Caco-2 (cell line): ENCODE data around the gene HIVEP3. TPM values are rescaled to one million over a fixed set of nuclear protein-coding genes. Genes with fewer than 3 reads are reported as not detected.

ENCODE experiments used
- BruUV-seq: library from RNA; stranded (reverse); fragments of 400-500 nt; replicated peaks from 2 replicates; lab custom pipeline; 2021; lab: Mats Ljungman, UMichigan
- CTCF ChIA-PET: fragments of 300-600 bp; sonication (Branson Sonifier 250); formaldehyde crosslinking; loops from one replicate; lab custom pipeline; 2022; ENCODE audit warnings: antibody characterized with exemption; lab: Charles Lee
- POLR2A ChIA-PET: fragments of 300-600 bp; sonication (Branson Sonifier 250); formaldehyde crosslinking; loops from one replicate; lab custom pipeline; 2022; ENCODE audit warnings: antibody characterized with exemption; lab: Charles Lee
- DNase-seq, 2 experiments: peaks; one replicate each; pipeline versions ENCODE4 v3.0.0 to v3.0.0-alpha.2; 2020 to 2022
- H3K27me3 ChIP-seq: replicated peaks from 2 replicates; pipeline ENCODE4 v1.6.0; 2011; ENCODE audit warnings: low read length; ENCODE audit not compliant: control insufficient read depth, insufficient read depth
- H3K36me3 ChIP-seq: 2 replicates; pipeline ENCODE4 v1.5.1; 2011; ENCODE audit warnings: low read length; ENCODE audit not compliant: control insufficient read depth, insufficient read depth
- H3K4me1 ChIP-seq: fragments of 250-450 bp; sonication (Bioruptor Pico); 2 replicates; pipeline ENCODE4 v1.5.1; 2020; ENCODE audit warnings: mild to moderate bottlenecking
- H3K4me3 ChIP-seq: 2 replicates; pipeline ENCODE4 v1.5.1; 2011; ENCODE audit warnings: low read depth, mild to moderate bottlenecking, control low read depth, low read length
- H3K9me3 ChIP-seq: fragments of 250-450 bp; sonication (Bioruptor Pico); 2 replicates; pipeline ENCODE4 v1.5.1; 2020; ENCODE audit warnings: mild to moderate bottlenecking, moderate library complexity
- H3K27ac Mint-ChIP-seq: one replicate; pipeline ENCODE4 v1.8.0; 2022; ENCODE audit warnings: mixed read lengths; ENCODE audit not compliant: unreplicated experiment
- H3K27me3 Mint-ChIP-seq: one replicate; pipeline ENCODE4 v1.8.0; 2022; ENCODE audit warnings: mixed read lengths; ENCODE audit not compliant: insufficient read depth, unreplicated experiment
- H3K36me3 Mint-ChIP-seq: one replicate; pipeline ENCODE4 v1.8.0; 2022; ENCODE audit warnings: mild to moderate bottlenecking, mixed read lengths; ENCODE audit not compliant: insufficient read depth, unreplicated experiment
- H3K4me1 Mint-ChIP-seq: one replicate; pipeline ENCODE4 v1.8.0; 2022; ENCODE audit warnings: low read depth, mixed read lengths; ENCODE audit not compliant: unreplicated experiment
- H3K4me3 Mint-ChIP-seq: one replicate; pipeline ENCODE4 v1.8.0; 2022; ENCODE audit warnings: mild to moderate bottlenecking, moderate library complexity, mixed read lengths; ENCODE audit not compliant: unreplicated experiment
- H3K9me3 Mint-ChIP-seq: one replicate; pipeline ENCODE4 v1.8.0; 2022; ENCODE audit warnings: mixed read lengths; ENCODE audit not compliant: unreplicated experiment
- intact Hi-C: fragments of 100-400 bp; cut with micrococcal nuclease; formaldehyde crosslinking; loops from one replicate; pipeline ENCODE4 v1.10.0; 2022; ENCODE audit not compliant: unreplicated experiment
- total RNA-seq: library from RNA; stranded (reverse); gene quantifications from 2 replicates; pipeline ENCODE4 v1.2.3, GENCODE V29; 2022
- TF ChIP-seq, protein P1 (sequence below), 2 experiments: fragments of 200-600 bp in 1 of 2; IDR thresholded peaks; 1 replicate in 1 of 2; 2 replicates in 1 of 2; pipeline versions ENCODE4 v1.5.1 to v1.8.0; 2011 to 2022; ENCODE audit warnings: antibody characterized with exemption in 1 of 2, control low read depth in 1 of 2, inconsistent platforms in 1 of 2, low read depth in 1 of 2, low read length in 1 of 2, mild to moderate bottlenecking in 1 of 2, moderate library complexity in 1 of 2; ENCODE audit not compliant: insufficient read depth in 1 of 2, severe bottlenecking in 1 of 2, unreplicated experiment in 1 of 2

The HIVEP3 gene
- total RNA-seq, 1 experiment from 2014 or later, result 0.25 TPM

DNA sequence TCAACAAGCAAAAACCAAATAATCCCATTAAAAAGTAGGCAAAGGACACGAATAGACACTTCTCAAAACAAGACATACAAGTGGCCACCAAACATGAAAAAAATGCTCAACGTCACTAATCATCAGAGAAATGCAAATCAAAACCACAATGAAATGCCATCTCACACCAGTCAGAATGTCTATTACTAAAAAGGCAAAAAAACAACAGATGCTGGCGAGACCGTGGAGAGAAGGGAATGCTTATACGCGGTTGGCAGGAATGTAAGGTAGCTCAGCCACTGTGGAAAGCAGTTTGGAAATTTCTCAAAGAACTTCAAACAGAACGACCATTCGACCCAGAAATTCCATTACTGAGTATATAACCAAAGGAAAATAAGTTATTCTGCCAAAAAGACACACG, 289.2 kb downstream of the HIVEP3 start:
- ChIA-PET CTCF (no interaction called here), POLR2A (no interaction called here)
- Histone ChIP-seq H3K9me3 (no peaks in the 10 kb centered on the region), H3K36me3 (no peaks in the 10 kb centered on the region), H3K4me1 (no peaks in the 10 kb centered on the region), H3K4me3 (no peak overlapping the region), H3K27me3 (no peaks in the 10 kb centered on the region)
- intact Hi-C loops, result no loop called here
- Mint-ChIP-seq H3K4me1 (no peaks in the 10 kb centered on the region), H3K4me3 (no peak overlapping the region), H3K27ac (no peak overlapping the region), H3K27me3 (peaks cover 6% of the 10 kb centered on the region), H3K9me3 (no peaks in the 10 kb centered on the region), H3K36me3 (no peaks in the 10 kb centered on the region)
- no TSS peak for BruUV-seq
- TF ChIP-seq, protein P1, sequence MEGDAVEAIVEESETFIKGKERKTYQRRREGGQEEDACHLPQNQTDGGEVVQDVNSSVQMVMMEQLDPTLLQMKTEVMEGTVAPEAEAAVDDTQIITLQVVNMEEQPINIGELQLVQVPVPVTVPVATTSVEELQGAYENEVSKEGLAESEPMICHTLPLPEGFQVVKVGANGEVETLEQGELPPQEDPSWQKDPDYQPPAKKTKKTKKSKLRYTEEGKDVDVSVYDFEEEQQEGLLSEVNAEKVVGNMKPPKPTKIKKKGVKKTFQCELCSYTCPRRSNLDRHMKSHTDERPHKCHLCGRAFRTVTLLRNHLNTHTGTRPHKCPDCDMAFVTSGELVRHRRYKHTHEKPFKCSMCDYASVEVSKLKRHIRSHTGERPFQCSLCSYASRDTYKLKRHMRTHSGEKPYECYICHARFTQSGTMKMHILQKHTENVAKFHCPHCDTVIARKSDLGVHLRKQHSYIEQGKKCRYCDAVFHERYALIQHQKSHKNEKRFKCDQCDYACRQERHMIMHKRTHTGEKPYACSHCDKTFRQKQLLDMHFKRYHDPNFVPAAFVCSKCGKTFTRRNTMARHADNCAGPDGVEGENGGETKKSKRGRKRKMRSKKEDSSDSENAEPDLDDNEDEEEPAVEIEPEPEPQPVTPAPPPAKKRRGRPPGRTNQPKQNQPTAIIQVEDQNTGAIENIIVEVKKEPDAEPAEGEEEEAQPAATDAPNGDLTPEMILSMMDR (IDR thresholded peaks at IDR 0.05; ENCODE audit: insufficient read depth in 1 of 2, low read depth in 1 of 2, low read length in 1 of 2, severe bottlenecking in 1 of 2, unreplicated experiment in 1 of 2), result no peak
- DNase-seq, result no peak

DNA sequence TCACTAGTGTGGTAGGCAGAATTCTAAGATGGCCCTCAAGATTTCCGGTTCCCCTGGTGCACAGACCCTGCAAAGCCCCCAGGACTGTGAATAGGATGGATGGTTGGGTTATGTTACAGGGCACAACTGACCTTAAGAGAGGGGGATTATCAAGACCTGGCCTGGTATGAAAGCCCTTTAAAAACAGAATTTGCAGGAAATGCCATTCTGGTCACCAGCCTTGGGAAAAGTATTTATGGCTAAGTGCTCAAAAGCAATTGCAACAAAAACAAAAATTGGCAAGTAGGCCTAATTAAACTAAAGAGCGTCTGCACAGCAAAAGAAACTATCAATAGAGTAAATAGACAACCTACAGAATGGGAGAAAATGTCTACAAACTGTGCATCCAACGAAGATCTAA, 289.6 kb downstream of the HIVEP3 start:
- Mint-ChIP-seq H3K27me3 (peaks cover 4% of the 10 kb centered on the region), H3K4me3 (no peak overlapping the region), H3K36me3 (no peaks in the 10 kb centered on the region), H3K9me3 (no peaks in the 10 kb centered on the region), H3K27ac (no peak overlapping the region), H3K4me1 (peaks cover 3% of the 10 kb centered on the region)
- H3K27me3 ChIP-seq, result no peaks in the 10 kb centered on the region
- TF ChIP-seq, protein P1 (IDR thresholded peaks at IDR 0.05; ENCODE audit: insufficient read depth in 1 of 2, low read depth in 1 of 2, low read length in 1 of 2, severe bottlenecking in 1 of 2, unreplicated experiment in 1 of 2), result no peak
- no peak for DNase-seq
- BruUV-seq, result no TSS peak
- intact Hi-C loops, result no loop called here
- H3K4me3 ChIP-seq, result no peak overlapping the region
- POLR2A ChIA-PET, result no interaction called here
- 0 out of 2 replicates have a peak, but pooled peaks cover under 1% of the 10 kb centered on the region for H3K4me1 ChIP-seq
- CTCF ChIA-PET, result no interaction called here
- H3K9me3 ChIP-seq, result no peaks in the 10 kb centered on the region
- no peaks in the 10 kb centered on the region for H3K36me3 ChIP-seq

DNA sequence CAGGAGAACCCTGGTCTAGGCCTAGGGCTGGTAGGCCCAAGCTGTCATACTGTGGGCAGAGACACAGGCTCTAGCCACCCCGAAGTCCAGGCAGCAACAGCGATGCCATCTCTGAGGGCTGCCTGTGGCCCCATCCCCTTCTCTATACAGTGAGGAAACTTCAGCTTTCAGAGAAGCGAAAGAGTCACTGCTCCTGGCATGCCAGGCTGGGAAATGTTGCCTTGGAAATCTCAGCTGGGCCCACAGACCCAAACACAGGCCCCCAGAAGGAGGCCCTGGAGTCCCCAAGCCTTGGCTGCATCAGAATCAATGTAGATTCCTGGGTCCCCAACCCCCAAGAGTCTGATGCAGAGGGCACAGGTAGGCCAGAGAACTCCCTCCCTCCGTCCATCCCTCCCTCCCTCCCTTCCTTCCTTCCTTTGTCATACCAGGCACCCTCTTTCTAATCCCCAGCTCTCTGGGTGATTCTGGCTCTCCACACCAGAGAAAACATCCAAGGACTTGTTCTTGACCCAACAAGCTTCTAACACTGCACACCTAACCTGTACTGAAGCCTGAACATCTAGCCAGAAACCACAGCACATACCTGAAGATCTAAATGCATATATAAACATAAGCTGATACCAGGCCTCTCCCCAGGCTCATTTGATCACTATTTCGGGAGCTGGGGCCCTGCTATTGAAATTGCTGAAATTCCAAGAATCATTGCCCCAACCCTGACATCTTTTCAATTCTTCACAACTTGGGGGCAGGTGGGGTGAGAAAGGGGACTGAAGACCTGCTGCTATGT, 291.0 kb downstream of the HIVEP3 start:
- peaks cover 15% of the 10 kb centered on the region for H3K4me1 ChIP-seq
- no peaks in the 10 kb centered on the region for H3K27me3 ChIP-seq
- H3K27me3 Mint-ChIP-seq, result no peaks in the 10 kb centered on the region
- peaks cover 10% of the 10 kb centered on the region for H3K4me1 Mint-ChIP-seq
- H3K36me3 ChIP-seq, result no peaks in the 10 kb centered on the region
- intact Hi-C loops, result no loop called here
- no peaks in the 10 kb centered on the region for H3K36me3 Mint-ChIP-seq
- ChIA-PET POLR2A (no interaction called here), CTCF (no interaction called here)
- no peak overlapping the region for H3K27ac Mint-ChIP-seq
- H3K4me3 Mint-ChIP-seq, result no peak overlapping the region
- no peaks in the 10 kb centered on the region for H3K9me3 ChIP-seq
- no peak overlapping the region for H3K4me3 ChIP-seq
- H3K9me3 Mint-ChIP-seq, result no peaks in the 10 kb centered on the region
- no peak for DNase-seq
- no TSS peak for BruUV-seq
- TF ChIP-seq, protein P1 (IDR thresholded peaks at IDR 0.05; ENCODE audit: insufficient read depth in 1 of 2, low read depth in 1 of 2, low read length in 1 of 2, severe bottlenecking in 1 of 2, unreplicated experiment in 1 of 2), result no peak
